PC-3 (cell line): Measurements from ENCODE around the gene TIRAP. TPM values are rescaled to one million over a fixed set of nuclear protein-coding genes. Genes with fewer than 3 reads are reported as not detected.
A peak's percentile ranks its signal among the peaks of the same experiment; 100 is the strongest.

Experiments used
- ATAC-seq: fragments of 200-7000 bp; cut with Tn5 transposase; 2 replicates; pipeline ENCODE4 v1.9.1; 2020; ENCODE audit warnings: mild to moderate bottlenecking, moderate library complexity
- BruUV-seq: library from RNA; stranded (reverse); fragments of 400-500 nt; replicated peaks from 2 replicates; lab custom pipeline; 2021; lab: Mats Ljungman, UMichigan
- CTCF ChIA-PET: fragments of 300-600 bp; sonication (Branson Sonifier 250); formaldehyde crosslinking; loops from one replicate; lab custom pipeline; 2022; ENCODE audit warnings: antibody characterized with exemption; lab: Charles Lee
- POLR2A ChIA-PET: fragments of 300-600 bp; sonication (Branson Sonifier 250); formaldehyde crosslinking; loops from one replicate; lab custom pipeline; 2022; ENCODE audit warnings: antibody characterized with exemption; ENCODE audit not compliant: unreplicated experiment; lab: Charles Lee
- DNase-seq: peaks from one replicate; pipeline ENCODE4 v3.0.0-alpha.2; 2015
- H2AFZ ChIP-seq: fragments of 300-600 bp; sonication (generic); 2 replicates; pipeline ENCODE4 v1.6.0; 2016; ENCODE audit warnings: antibody characterized with exemption, low read length
- H3F3A ChIP-seq: fragments of 300-600 bp; sonication (generic); one replicate; pipeline ENCODE4 v1.6.0; 2017; ENCODE audit warnings: antibody characterized with exemption, low read length, control low read depth, mild to moderate bottlenecking; ENCODE audit not compliant: unreplicated experiment
- H3K27ac ChIP-seq: fragments of 300-600 bp; sonication (generic); 2 replicates; pipeline ENCODE4 v1.5.1; 2016; ENCODE audit warnings: mild to moderate bottlenecking, low read length
- H3K27me3 ChIP-seq: fragments of 300-600 bp; sonication (generic); 2 replicates; pipeline ENCODE4 v1.6.1; 2016; ENCODE audit warnings: low read length, mixed read lengths
- H3K36me3 ChIP-seq: fragments of 300-600 bp; sonication (generic); 2 replicates; pipeline ENCODE4 v1.6.1; 2016; ENCODE audit warnings: low read depth, mixed run types, low read length, mixed read lengths
- H3K4me1 ChIP-seq: fragments of 300-600 bp; sonication (generic); 2 replicates; pipeline ENCODE4 v1.5.1; 2016; ENCODE audit warnings: low read length; ENCODE audit not compliant: insufficient read depth
- H3K4me2 ChIP-seq: fragments of 300-600 bp; sonication (generic); 2 replicates; pipeline ENCODE4 v1.6.0; 2016; ENCODE audit warnings: low read length
- H3K4me3 ChIP-seq: fragments of 300-600 bp; sonication (generic); 2 replicates; pipeline ENCODE4 v1.5.1; 2016; ENCODE audit warnings: mild to moderate bottlenecking, low read length, mixed read lengths
- H3K79me2 ChIP-seq: fragments of 300-600 bp; sonication (generic); 2 replicates; pipeline ENCODE4 v1.6.1; 2017; ENCODE audit warnings: low read length, mixed read lengths
- H3K9ac ChIP-seq: fragments of 300-600 bp; sonication (generic); 2 replicates; pipeline ENCODE4 v1.6.0; 2016; ENCODE audit warnings: mild to moderate bottlenecking, low read length
- H3K9me2 ChIP-seq: fragments of 300-600 bp; sonication (generic); replicated peaks from 2 replicates; pipeline ENCODE4 v1.6.1; 2016; ENCODE audit warnings: mixed run types, low read length, mixed read lengths
- H3K9me3 ChIP-seq: fragments of 300-600 bp; sonication (generic); 2 replicates; pipeline ENCODE4 v1.6.1; 2016; ENCODE audit warnings: low read length, mixed read lengths
- H4K20me1 ChIP-seq: fragments of 300-600 bp; sonication (generic); 2 replicates; pipeline ENCODE4 v1.6.1; 2016; ENCODE audit warnings: low read length, mixed read lengths
- CTCF ChIP-seq: fragments of 300-600 bp; sonication (generic); conservative IDR thresholded peaks from 2 replicates; pipeline ENCODE4 v1.5.1; 2017; ENCODE audit warnings: antibody characterized with exemption, low read depth, mild to moderate bottlenecking, low read length
- EZH2 ChIP-seq: fragments of 300-600 bp; sonication (generic); IDR thresholded peaks from one replicate; pipeline ENCODE4 v1.6.1; 2017; ENCODE audit warnings: antibody characterized with exemption, mild to moderate bottlenecking, low read length; ENCODE audit not compliant: unreplicated experiment
- EZH2phosphoT487 ChIP-seq: fragments of 300-600 bp; sonication (generic); IDR thresholded peaks from 2 replicates; pipeline ENCODE4 v1.6.1; 2018; ENCODE audit warnings: mild to moderate bottlenecking, antibody characterized with exemption, low read length, borderline replicate concordance
- intact Hi-C: fragments of 100-400 bp; cut with micrococcal nuclease; formaldehyde crosslinking; loops from 2 replicates; pipeline ENCODE4 v1.9.0; 2023
- total RNA-seq: library from RNA; depleted of rRNA; stranded (reverse); fragments of >200 nt; gene quantifications from 2 replicates; pipeline ENCODE4 v1.2.3, GENCODE V29; 2014

The TIRAP gene
- total RNA-seq, 1 experiment from 2014 or later = 8.4 TPM

DNA sequence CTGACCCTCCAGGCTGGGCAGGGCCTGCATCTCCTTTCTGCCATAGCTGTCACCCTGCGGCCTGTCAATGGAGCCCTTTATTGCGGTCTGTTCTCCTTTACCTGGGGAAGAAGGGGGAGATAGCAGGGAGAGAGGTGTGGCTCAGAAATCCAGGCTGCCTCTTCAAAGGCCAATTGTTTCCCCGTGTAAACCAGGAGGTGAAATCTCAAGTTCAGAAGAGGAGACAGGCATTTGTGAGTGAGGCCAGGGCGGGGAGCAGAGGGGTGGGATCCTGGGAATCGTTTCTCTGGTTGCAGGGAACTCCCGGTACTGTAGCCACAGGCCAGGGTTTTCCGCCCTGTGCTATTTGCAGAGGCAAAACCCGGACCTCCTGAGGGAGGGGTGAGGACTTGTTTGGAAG lies 30.1 kb downstream of the TIRAP start:
- BruUV-seq = no TSS peak
- Histone ChIP-seq H3K4me2 (peak overlapping the region; percentile 37), H3K9me3 (no peaks in the 10 kb centered on the region), H2AFZ (no peak overlapping the region), H3K9ac (peak overlapping the region; percentile 10; the same call in 1 of the 2 replicates), H3K4me1 (peaks cover 31% of the 10 kb centered on the region), H3F3A (no peaks in the 10 kb centered on the region), H3K9me2 (no peaks in the 10 kb centered on the region), H3K27ac (peak overlapping the region; percentile 57), H3K36me3 (peaks cover 19% of the 10 kb centered on the region), H4K20me1 (no peaks in the 10 kb centered on the region), H3K79me2 (peaks cover 15% of the 10 kb centered on the region), H3K4me3 (no peak overlapping the region), H3K27me3 (no peaks in the 10 kb centered on the region)
- intact Hi-C loops = loop anchor here (5.0 kb wide), 3 partner anchors 39 to 1034 kb away; no protein-coding TSS in a partner anchor
- CTCF ChIA-PET = interaction anchor here (0.7 kb wide), 1 partner anchor 46 kb away, joined by 3 read pairs; no protein-coding TSS in a partner anchor
- ATAC-seq (no peak), DNase-seq (no peak)
- TF ChIP-seq CTCF (no peak), EZH2 (no peak), EZH2phosphoT487 (no peak)
- POLR2A ChIA-PET = no interaction called here

DNA sequence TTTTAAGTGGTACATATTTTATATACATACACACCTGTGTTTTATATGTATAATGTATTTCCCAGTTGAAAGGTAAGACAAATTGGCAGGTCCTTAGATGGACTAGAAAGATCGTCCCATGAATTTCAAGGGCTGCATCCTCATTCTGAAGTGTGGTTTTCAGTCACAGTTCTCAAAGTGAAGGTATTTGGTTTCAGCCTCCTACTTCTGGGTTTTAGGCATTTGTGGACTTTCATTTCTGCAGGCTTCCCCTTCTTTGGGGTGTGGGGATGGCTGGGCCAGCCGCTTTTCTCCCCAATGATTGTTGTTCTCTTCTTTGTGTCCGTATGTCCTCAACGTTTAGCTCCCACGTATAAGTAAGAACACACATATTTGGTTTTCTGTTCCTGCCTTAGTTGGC lies 30.9 kb downstream of the TIRAP start:
- intact Hi-C loops = loop anchor here (5.0 kb wide), 3 partner anchors 38 to 1033 kb away; no protein-coding TSS in a partner anchor
- H4K20me1 ChIP-seq = no peaks in the 10 kb centered on the region
- peaks cover 15% of the 10 kb centered on the region for H3K79me2 ChIP-seq
- POLR2A ChIA-PET = no interaction called here
- H3K27ac ChIP-seq = peak overlapping the region; percentile 57; the same call in 1 of the 2 replicates
- H3K9me2 ChIP-seq = no peaks in the 10 kb centered on the region
- CTCF ChIA-PET = no interaction called here
- TF ChIP-seq EZH2phosphoT487 (no peak), EZH2 (no peak), CTCF (no peak)
- H3K9me3 ChIP-seq = no peaks in the 10 kb centered on the region
- H3K9ac ChIP-seq = no peak overlapping the region
- no peak overlapping the region for H3K4me3 ChIP-seq
- H3F3A ChIP-seq = no peaks in the 10 kb centered on the region
- no peak overlapping the region for H2AFZ ChIP-seq
- peaks cover 34% of the 10 kb centered on the region for H3K4me1 ChIP-seq
- peaks cover 19% of the 10 kb centered on the region for H3K36me3 ChIP-seq
- no peak overlapping the region for H3K4me2 ChIP-seq
- DNase-seq = no peak
- no peaks in the 10 kb centered on the region for H3K27me3 ChIP-seq
- ATAC-seq = no peak
- no TSS peak for BruUV-seq

GRCh38 chr11:126317432-126317755 lies 34.5 kb downstream of the TIRAP start:
- Histone ChIP-seq H3K27me3 (no peaks in the 10 kb centered on the region), H3F3A (no peaks in the 10 kb centered on the region), H3K4me1 (peaks cover 31% of the 10 kb centered on the region), H3K4me3 (no peak overlapping the region), H2AFZ (no peak overlapping the region), H3K36me3 (0 out of 2 replicates have a peak, but pooled peaks cover 5% of the 10 kb centered on the region), H3K9ac (no peak overlapping the region), H3K9me2 (no peaks in the 10 kb centered on the region), H3K4me2 (no peak overlapping the region), H4K20me1 (no peaks in the 10 kb centered on the region), H3K27ac (no peak overlapping the region), H3K79me2 (0 out of 2 replicates have a peak, but pooled peaks cover 5% of the 10 kb centered on the region), H3K9me3 (no peaks in the 10 kb centered on the region)
- BruUV-seq = no TSS peak
- ATAC-seq = no peak
- TF ChIP-seq CTCF (no peak), EZH2phosphoT487 (no peak), EZH2 (no peak)
- intact Hi-C loops = no loop called here
- DNase-seq = no peak
- ChIA-PET POLR2A (no interaction called here), CTCF (no interaction called here)
